ENCODE measurements around the gene ZNF774.

- TF ChIP-seq CTCF (IDR thresholded peaks at IDR 0.05; ENCODE audit: insufficient read depth, low read depth, low read length), result no peak
- TF ChIP-seq EZH2 (IDR thresholded peaks at IDR 0.05; ENCODE audit: insufficient read depth, low read length), result no peak
Measured at GRCh38 chr15:90376789-90377188, 24.7 kb downstream of the ZNF774 start.

Measured in astrocyte (in vitro differentiated cells and primary cell).